HG03135 (cell line): ENCODE results near the gene C1RL.

ENCODE experiments used
- ATAC-seq: cut with Tn5 transposase; IDR thresholded peaks from one replicate; pipeline ENCODE4 v1.9.1; 2021; ENCODE audit warnings: mild to moderate bottlenecking, moderate library complexity; ENCODE audit not compliant: unreplicated experiment

The C1RL gene, protein sequence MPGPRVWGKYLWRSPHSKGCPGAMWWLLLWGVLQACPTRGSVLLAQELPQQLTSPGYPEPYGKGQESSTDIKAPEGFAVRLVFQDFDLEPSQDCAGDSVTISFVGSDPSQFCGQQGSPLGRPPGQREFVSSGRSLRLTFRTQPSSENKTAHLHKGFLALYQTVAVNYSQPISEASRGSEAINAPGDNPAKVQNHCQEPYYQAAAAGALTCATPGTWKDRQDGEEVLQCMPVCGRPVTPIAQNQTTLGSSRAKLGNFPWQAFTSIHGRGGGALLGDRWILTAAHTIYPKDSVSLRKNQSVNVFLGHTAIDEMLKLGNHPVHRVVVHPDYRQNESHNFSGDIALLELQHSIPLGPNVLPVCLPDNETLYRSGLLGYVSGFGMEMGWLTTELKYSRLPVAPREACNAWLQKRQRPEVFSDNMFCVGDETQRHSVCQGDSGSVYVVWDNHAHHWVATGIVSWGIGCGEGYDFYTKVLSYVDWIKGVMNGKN

GRCh38 chr12:7108796-7109571, at the start of gene C1RL:
Gene C1RL, minus strand, starts transcription at chr12:7109214. Its CDS starts 34 bp downstream, at chr12:7109180.
- no peak for ATAC-seq

GRCh38 chr12:7157391-7157790, 48.4 kb upstream of the C1RL start:
- ATAC-seq = no peak

- no peak for ATAC-seq
These were observed 47.5 kb upstream of the C1RL start for GRCh38 chr12:7156259-7157197.

GRCh38 chr12:7155471-7156034, 46.5 kb upstream of the C1RL start:
- ATAC-seq = no peak

DNA sequence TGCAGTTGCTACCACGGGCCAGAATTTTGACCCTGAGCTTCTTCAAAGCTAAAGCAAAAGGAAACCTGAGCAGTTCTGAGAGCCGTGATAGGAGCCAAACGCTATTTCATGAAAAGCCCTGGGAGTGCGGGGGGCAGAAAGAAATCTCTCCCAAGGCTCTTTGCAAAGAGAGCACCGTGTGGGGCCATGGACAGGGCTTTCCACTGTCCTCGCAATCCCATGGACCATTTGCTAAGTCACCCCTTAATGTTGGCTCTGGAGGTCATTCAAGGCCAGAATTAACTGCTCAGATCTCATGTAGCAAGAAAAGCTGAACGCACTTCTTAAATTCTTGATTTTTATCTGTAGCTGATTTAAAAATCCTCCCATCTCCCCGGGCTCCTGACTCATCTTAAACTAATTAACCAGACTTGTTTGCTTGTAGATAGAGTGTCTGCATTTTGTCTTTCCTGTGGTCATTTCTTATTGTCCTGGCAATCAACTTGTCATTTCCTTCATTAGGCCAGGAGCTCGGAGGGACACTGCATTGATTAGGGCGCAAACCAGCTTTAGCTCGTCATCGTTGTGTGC, 46.0 kb upstream of the C1RL start:
- ATAC-seq = no peak

- ATAC-seq = no peak
These were observed 45.0 kb upstream of the C1RL start for GRCh38 chr12:7154042-7154441.

DNA sequence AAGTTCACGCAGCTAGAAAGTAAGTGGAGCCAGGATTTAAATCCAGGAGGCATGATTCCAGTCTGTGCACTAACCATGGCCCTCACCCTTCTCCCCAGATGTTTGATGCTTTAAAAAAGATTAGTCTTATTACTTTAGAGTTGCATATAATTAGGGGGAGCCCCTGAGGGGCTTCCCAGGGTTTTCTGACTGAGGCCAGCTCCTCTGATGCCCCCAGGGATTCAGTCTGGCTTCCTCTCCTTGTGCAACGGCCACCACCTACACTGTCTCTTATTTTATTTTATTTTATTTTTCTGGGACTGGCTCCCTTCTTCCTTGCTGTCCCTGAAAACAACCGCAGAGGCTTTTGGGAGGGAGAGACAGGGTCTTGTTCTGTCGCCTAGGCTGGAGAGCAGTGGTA, 43.8 kb upstream of the C1RL start:
- ATAC-seq = no peak

DNA sequence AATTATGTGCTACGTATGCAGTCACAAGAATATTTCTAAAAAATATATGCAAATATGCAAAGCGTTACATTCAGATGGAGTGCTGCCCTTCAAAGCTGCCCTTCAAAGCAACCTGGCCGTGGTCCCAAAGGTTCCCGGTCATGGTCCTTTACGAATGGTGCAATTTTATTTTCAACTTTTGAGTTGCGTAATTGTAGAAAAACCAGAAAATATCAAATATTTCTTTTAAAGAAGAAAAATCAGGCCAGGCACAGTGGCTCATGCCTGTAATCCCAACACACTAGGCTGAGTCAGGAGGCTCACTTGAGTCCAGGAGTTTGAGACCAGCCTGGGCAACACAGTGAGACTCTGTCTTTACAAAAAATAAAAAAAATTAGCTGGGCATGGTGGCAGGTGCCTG, 42.5 kb upstream of the C1RL start:
- no peak for ATAC-seq

GRCh38 chr12:7150841-7151240, 41.8 kb upstream of the C1RL start:
- ATAC-seq = no peak

GRCh38 chr12:7150356-7150755, 41.3 kb upstream of the C1RL start:
- ATAC-seq = no peak

DNA sequence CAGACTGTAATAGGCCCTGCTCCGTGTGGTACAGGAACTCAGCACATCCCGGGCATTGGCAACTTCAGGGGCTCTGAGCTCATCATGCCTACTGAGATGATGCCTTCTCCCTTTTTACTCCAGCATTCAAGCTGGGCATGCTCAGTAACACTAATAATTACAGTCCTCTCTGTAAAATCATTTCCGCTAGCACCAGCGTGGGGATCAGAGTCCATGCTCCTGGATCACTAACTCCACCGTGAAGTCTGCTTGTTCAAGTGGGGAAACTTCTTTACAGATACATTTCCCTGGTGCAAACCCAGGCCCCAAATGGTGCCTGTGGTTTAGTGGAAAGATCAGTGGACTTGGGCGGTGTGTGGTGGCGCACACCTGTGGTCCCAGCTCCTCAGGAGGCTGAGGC, 37.9 kb upstream of the C1RL start:
- ATAC-seq = no peak

DNA sequence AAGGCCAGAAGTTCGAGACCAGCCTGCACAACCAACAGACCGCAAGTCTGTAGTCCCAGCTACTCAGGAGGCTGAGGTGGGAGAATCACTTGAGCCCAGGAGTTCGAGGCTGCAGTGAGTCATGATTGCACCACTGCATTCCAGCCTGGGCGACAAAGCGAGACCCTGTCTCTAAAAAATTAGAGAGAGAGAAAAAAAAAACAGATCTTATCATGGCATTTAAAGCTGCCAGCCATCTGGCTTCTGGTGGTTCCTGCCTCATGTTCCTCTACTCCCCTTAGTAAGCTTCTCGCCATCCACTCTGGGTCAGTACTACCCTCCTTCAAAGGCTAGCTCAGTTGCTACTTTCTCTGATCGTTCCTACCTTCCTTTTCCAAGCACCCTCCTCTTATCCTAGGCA, 37.2 kb upstream of the C1RL start:
- no peak for ATAC-seq

DNA sequence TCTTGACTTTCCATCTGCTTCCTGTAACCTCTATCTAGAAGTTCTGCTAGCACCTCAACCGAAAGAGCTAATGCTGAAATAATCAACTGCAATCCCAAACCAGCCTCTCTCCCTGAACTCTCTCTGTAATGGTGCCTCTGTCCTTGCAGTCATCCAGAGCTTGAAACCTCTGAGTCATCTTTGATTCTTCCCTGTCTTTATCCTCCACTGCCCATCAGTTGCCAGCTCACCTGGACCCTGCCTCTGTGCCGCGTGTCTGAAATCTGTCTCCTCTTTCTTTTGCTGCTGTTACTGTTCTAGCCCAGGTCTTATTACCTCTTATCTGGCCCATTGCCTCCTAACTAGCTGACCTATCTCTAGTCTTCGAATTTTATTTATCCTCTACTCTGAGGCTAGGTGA, 36.7 kb upstream of the C1RL start:
- no peak for ATAC-seq

DNA sequence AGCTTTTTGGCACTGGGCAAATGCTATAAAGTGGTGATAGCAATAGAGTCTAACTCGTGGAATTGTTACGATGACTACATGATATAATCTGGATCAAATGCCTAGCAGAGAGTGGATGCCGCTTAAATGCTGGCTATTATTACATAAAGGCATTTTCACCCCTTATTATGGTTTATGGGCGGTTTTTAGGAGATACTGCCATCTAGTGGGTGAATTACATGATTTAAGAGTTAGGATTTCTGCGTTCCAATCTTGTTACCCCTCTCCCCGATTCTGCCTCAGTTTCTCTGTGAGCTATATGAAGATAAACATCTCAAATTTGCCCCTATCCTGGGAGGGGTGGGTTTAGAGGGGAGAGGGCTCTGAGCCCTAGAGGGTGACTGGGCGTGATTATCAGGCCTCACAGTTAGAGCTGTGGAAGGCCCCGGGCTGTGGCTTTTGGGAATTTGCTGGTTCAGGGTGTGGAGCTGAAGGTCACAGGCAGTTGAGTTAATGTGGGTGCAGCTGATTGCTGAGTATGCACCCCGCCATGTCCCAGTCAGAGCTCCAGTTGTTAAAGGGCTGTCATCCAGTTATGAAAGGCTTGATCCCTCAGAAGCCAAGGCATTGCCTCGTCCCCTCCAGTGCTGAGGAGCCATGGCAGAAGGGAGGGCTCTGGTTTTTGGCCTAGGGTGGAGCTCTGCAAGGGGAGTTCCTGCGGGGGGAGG, 35.6 kb upstream of the C1RL start:
- ATAC-seq = no peak

GRCh38 chr12:7143564-7143963, 34.5 kb upstream of the C1RL start:
- no peak for ATAC-seq

DNA sequence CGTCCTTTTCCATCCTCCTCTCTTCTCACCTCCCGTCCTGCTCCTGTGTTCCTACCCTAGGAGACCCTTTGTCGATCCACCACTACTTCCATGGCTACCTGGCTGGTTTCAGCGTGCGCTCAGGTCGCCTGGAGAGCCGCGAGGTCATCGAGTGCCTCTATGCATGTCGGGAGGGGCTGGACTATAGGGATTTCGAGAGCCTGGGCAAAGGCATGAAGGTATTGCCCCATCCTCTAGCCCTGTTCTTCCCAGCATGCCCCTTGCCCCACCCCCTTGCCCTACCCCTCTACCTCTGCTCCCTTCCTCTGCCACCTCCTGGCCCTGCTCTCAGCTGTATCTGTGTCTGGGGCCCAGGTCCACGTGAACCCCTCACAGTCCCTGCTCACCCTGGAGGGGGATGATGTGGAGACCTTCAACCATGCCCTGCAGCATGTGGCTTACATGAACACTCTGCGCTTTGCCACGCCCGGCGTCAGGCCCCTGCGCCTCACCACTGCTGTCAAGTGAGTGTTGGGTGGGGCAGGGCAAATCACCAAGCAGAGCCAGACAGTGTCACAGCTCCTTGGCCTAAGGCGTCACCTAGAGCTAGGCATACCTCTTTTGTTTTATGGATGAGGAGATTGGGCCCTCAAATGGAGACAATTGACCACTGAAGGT, 33.9 kb upstream of the C1RL start:
- ATAC-seq = no peak

DNA sequence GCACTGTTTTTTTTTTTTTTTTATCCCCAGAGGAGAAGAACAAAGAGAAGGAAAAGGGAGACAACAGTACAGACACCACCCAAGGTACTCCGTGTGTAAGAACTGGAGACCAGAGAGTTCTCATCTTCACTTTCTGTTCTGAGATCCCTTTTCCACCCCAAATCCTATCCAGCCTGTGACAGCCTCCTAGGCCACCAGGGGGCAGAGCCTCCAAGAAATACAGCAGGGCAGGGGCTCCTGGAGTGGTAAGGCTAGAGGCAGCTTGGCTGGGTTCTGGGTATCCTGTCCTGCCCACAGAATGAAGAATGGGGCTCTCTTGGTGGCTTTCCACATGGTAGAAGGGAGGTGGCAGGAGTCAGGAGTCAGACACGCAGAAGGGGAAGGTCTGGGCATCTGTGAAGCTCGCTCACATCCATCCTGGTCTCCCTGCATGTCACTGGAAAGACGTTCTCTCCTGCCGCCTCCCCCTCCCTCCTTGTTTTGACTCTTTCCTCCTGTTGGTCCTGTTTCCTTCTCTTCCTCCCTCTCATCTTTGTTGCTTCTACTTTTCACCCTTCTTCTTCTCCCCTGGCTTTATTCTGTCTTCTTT, 33.1 kb upstream of the C1RL start:
- no peak for ATAC-seq

DNA sequence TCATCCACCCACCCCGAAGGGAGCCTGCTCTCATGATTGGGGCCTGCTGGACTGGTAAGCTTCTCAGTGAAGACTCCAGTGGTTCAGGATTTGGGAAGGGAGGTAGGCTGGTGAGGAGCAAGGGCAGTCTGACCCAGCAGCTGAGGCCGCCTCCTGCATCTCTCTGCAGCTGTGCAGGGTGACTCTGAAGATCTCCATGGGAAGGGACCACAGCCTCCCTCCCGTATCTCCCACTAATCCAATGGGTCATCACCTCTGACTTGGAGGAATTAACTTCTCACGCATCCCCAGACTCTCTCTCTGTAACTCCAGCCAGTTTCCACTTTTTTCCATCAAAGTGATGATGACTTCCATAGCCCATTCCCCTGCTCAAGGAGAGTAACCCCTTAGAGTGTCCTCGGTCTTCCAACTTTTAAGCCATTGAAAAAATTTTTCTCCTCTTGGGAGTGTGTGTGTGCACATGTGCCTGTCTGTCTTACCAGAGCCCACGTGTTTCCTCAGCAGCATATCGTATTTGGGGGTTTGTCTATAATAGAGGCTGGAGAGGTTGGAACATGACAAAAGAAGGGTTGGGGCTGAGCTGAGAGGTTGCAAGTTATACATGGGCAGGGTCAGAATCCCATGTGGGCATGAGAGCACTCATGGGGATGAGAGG, 32.5 kb upstream of the C1RL start:
- no peak for ATAC-seq
